Lung (tissue), 12 donors: ENCODE results near the gene OAS3. TPM values are rescaled to one million over a fixed set of nuclear protein-coding genes. Genes with fewer than 3 reads are reported as not detected.

Experiments
- ATAC-seq: fragments of 200-7000 bp; cut with Tn5 transposase; one replicate; pipeline ENCODE4 v1.9.1; 2020; ENCODE audit warnings: moderate number of reproducible peaks; ENCODE audit not compliant: insufficient read depth, low FRiP score
- DNase-seq, 3 donors: peaks; one replicate each; pipeline ENCODE4 v3.0.0-alpha.2; 2013 to 2017
- H3K27ac ChIP-seq, 2 donors: one replicate each; pipeline ENCODE4 v1.5.1; 2013; ENCODE audit warnings: mild to moderate bottlenecking in 2 of 2, moderate library complexity in 2 of 2, control low read depth in 1 of 2, inconsistent platforms in 1 of 2, low read depth in 1 of 2, low read length in 1 of 2
- H3K27me3 ChIP-seq, 3 donors: one replicate each; pipeline ENCODE4 v1.5.1; 2013; ENCODE audit warnings: low read length in 2 of 3; ENCODE audit not compliant: control insufficient read depth in 3 of 3, insufficient read depth in 3 of 3
- H3K36me3 ChIP-seq, 4 donors: one replicate each; pipeline ENCODE4 v1.5.1; 2013; ENCODE audit warnings: low read length in 4 of 4, mild to moderate bottlenecking in 1 of 4, moderate library complexity in 1 of 4; ENCODE audit not compliant: control insufficient read depth in 4 of 4, insufficient read depth in 4 of 4
- H3K4me1 ChIP-seq, 5 donors: one replicate each; pipeline ENCODE4 v1.5.1; 2013; ENCODE audit warnings: low read length in 5 of 5, mild to moderate bottlenecking in 2 of 5, moderate library complexity in 1 of 5; ENCODE audit not compliant: control insufficient read depth in 5 of 5, insufficient read depth in 5 of 5
- H3K4me3 ChIP-seq: one replicate; pipeline ENCODE4 v1.5.1; 2013; ENCODE audit warnings: mild to moderate bottlenecking, control low read depth, moderate library complexity
- H3K9ac ChIP-seq, 2 donors: one replicate each; pipeline ENCODE4 v1.5.1; 2013; ENCODE audit warnings: low read length in 2 of 2, control low read depth in 1 of 2; ENCODE audit not compliant: insufficient read depth in 1 of 2
- H3K9me3 ChIP-seq, 4 donors: one replicate each; pipeline ENCODE4 v1.5.1; 2013; ENCODE audit warnings: low read length in 3 of 4, mild to moderate bottlenecking in 1 of 4, moderate library complexity in 1 of 4; ENCODE audit not compliant: control insufficient read depth in 4 of 4, insufficient read depth in 3 of 4
- CTCF ChIP-seq: IDR thresholded peaks from 2 replicates; pipeline ENCODE4 v1.5.1; 2012; ENCODE audit warnings: mild to moderate bottlenecking; ENCODE audit errors: control extremely low read depth, extremely low read depth
- WGBS, 2 donors: extraction: QIAGEN DNeasy Blood & Tissue Kit; methylation state at CpG; one replicate each; pipeline ENCODE4 v1.1.7; 2013; 5-methylcytosine and 5-hydroxymethylcytosine counted together
- polyA plus RNA-seq, 2 donors: library from polyadenylated mRNA; stranded (reverse); fragments of 200-250 nt; gene quantifications; one replicate each; pipeline ENCODE4 v1.2.1, GENCODE V29; 2013
- total RNA-seq, 2 donors: library from RNA; depleted of rRNA in 1 of 2; stranded (reverse); fragments of >200 nt in 1 of 2; gene quantifications; one replicate each; pipeline ENCODE4 v1.2.1, GENCODE V29; 2014 to 2021
- donor health status: control.
- donor health status: control.
- donor health status: Bipolar disorder and iron deficiency.
- donor health status: healthy.
- donor health status: DM: yes; HTN: yes; CAD: no.

OAS3 gene
- total and polyA plus RNA-seq, 4 donors: 5.7 to 31.9 (median 19.3) TPM

- Histone ChIP-seq H3K36me3 (peaks cover 0 to 29% (median 6%) of the 10 kb centered on the region in 4 donors), H3K4me3 (no peak overlapping the region), H3K9me3 (peaks cover 0 to 2% (median 0%) of the 10 kb centered on the region in 4 donors), H3K27ac (no peak overlapping the region), H3K9ac (no peak overlapping the region), H3K27me3 (peaks cover 0 to 13% (median 0%) of the 10 kb centered on the region in 3 donors), H3K4me1 (peaks cover 0 to 1% (median 0%) of the 10 kb centered on the region in 5 donors)
- WGBS, 2 donors: 50 to 65% methylated on average over 2 of the region's 2 CpGs
- ATAC-seq (no peak), DNase-seq (peak in 2 of 3 donors; percentile 3 to 13)
- TF ChIP-seq CTCF: no peak
Observed at GRCh38 chr12:113010701-113011100, 72.4 kb downstream of the OAS3 start.

DNA sequence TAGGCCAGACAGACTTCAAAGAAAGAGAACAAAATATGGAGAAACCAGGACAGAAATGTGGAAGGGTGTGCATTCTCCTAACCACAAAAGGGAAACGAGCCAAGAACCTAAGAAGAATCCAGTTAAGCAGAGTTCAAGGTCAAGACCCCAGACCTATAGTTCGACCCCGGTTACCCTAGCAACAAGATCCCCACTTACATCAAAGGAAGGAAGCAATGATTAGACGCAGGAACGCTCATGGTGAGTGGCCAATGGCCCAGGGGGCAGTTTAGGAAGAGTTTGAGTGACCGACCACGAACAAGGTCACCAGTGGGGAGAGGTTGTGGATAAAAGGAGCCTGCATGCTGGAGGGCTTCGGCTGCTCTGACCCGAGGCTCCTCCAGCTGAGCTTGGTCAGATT, 76.3 kb downstream of the OAS3 start:
- TF ChIP-seq CTCF: no peak
- no peak overlapping the region for H3K27ac ChIP-seq
- H3K9me3 ChIP-seq: peaks cover 0 to 2% (median 0%) of the 10 kb centered on the region in 4 donors
- H3K4me3 ChIP-seq: no peak overlapping the region
- H3K4me1 ChIP-seq: peaks cover 0 to 1% (median 0%) of the 10 kb centered on the region in 5 donors
- DNase-seq: no peak
- WGBS, 2 donors: 46 to 57% methylated on average over 9 of the region's 9 CpGs
- no peak for ATAC-seq
- H3K36me3 ChIP-seq: peaks cover 0 to 9% (median 0%) of the 10 kb centered on the region in 4 donors
- H3K27me3 ChIP-seq: peaks cover 0 to 4% (median 0%) of the 10 kb centered on the region in 3 donors
- H3K9ac ChIP-seq: no peak overlapping the region

- Histone ChIP-seq H3K4me3 (no peak overlapping the region), H3K36me3 (no peaks in the 10 kb centered on the region), H3K4me1 (no peaks in the 10 kb centered on the region), H3K9ac (no peak overlapping the region), H3K9me3 (no peaks in the 10 kb centered on the region), H3K27me3 (peaks cover 0 to 5% (median 0%) of the 10 kb centered on the region in 3 donors), H3K27ac (no peak overlapping the region)
- 81 to 84% methylated on average over 5 of the region's 5 CpGs for WGBS, 2 donors
- DNase-seq (no peak), ATAC-seq (no peak)
- no peak for TF ChIP-seq CTCF
Observed at GRCh38 chr12:113016796-113017195, 78.5 kb downstream of the OAS3 start.

GRCh38 chr12:113019025-113019424, 80.8 kb downstream of the OAS3 start:
- no peak overlapping the region for H3K4me3 ChIP-seq
- no peaks in the 10 kb centered on the region for H3K36me3 ChIP-seq
- H3K9me3 ChIP-seq: no peaks in the 10 kb centered on the region
- no peaks in the 10 kb centered on the region for H3K4me1 ChIP-seq
- no peak overlapping the region for H3K9ac ChIP-seq
- WGBS, 2 donors: 51 to 58% methylated on average over 4 of the region's 4 CpGs
- TF ChIP-seq CTCF: no peak
- DNase-seq (no peak), ATAC-seq (no peak)
- peaks cover 0 to 5% (median 0%) of the 10 kb centered on the region in 3 donors for H3K27me3 ChIP-seq
- no peak overlapping the region for H3K27ac ChIP-seq
